ENCODE results near the gene KRTAP19-5.

KRTAP19-5 gene

GRCh38 chr21:30491963-30492428 is 9.9 kb downstream of the KRTAP19-5 start, which contains the start of gene KRTAP19-3:
Gene KRTAP19-3, minus strand, starts transcription at chr21:30492013. Its CDS starts 56 bp downstream, at chr21:30491957.
- TF ChIP-seq, protein P1, sequence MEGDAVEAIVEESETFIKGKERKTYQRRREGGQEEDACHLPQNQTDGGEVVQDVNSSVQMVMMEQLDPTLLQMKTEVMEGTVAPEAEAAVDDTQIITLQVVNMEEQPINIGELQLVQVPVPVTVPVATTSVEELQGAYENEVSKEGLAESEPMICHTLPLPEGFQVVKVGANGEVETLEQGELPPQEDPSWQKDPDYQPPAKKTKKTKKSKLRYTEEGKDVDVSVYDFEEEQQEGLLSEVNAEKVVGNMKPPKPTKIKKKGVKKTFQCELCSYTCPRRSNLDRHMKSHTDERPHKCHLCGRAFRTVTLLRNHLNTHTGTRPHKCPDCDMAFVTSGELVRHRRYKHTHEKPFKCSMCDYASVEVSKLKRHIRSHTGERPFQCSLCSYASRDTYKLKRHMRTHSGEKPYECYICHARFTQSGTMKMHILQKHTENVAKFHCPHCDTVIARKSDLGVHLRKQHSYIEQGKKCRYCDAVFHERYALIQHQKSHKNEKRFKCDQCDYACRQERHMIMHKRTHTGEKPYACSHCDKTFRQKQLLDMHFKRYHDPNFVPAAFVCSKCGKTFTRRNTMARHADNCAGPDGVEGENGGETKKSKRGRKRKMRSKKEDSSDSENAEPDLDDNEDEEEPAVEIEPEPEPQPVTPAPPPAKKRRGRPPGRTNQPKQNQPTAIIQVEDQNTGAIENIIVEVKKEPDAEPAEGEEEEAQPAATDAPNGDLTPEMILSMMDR (conservative IDR thresholded peaks at IDR 0.05; ENCODE audit: low read depth) = no peak
- no peak for DNase-seq (ENCODE audit: low spot score)
- POLR2A ChIA-PET (ENCODE audit: low non-redundant PET) = no interaction called here
- CTCF ChIA-PET = no interaction called here
- H3K27ac ChIP-seq = no peak within 1 kb of the TSS

DNA sequence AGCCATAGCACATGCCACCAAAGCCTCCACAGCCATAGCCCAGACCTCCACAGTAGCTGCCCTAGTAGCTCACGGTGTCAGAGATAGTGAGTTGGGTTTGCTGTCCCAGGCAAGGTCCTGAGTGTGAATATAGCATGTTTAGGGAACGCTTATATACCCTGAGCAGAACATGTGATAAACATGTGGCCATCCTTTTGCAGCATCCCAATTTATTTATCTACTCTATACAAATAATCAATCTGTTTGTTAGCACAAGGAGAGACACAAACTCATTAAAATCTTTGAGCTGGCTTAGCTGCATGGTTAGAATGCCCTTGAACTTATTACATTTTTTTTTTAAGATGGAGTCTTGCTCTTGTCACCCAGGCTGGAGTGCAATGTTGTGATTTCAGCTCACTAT is 14.6 kb downstream of the KRTAP19-5 start, which contains the start of gene KRTAP19-2:
Gene KRTAP19-2 (minus strand): TSS at position 101 of the 400 bp plus-strand sequence. CDS start 88 bp downstream, at position 13.
- POLR2A ChIA-PET (ENCODE audit: low non-redundant PET) = no interaction called here
- no peak for DNase-seq (ENCODE audit: low spot score)
- TF ChIP-seq, protein P1 (conservative IDR thresholded peaks at IDR 0.05; ENCODE audit: low read depth) = no peak
- CTCF ChIA-PET = interaction anchor here (0.6 kb wide), 1 partner anchor 244 kb away, joined by 4 read pairs; no protein-coding TSS in a partner anchor
- no peak within 1 kb of the TSS for H3K27ac ChIP-seq

DNA sequence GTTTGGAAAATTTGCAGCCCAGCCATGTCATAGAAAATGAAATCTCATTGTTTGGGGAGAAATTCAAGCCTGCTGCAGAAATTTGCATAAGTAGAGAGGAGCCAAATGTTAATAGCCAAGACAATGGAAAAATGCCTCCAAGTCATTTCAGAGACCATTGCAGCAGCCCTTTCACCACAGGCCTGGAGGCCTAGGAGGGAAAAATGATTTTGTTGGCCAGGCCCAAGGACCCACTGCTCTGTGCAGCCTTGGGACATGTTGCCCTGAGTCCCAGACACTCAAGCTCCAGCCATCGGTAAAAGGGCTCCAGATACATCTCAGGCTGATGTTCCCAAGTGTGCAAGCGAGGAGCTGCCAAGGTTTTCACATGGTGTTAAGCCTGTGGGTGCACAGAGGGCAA is 15.8 kb downstream of the KRTAP19-5 start:
- no peak overlapping the region for H3K27ac ChIP-seq
- TF ChIP-seq, protein P1 (conservative IDR thresholded peaks at IDR 0.05; ENCODE audit: low read depth) = no peak
- no peak for DNase-seq (ENCODE audit: low spot score)
- POLR2A ChIA-PET (ENCODE audit: low non-redundant PET) = no interaction called here
- CTCF ChIA-PET = no interaction called here

GRCh38 chr21:30482130-30482529 is 19.8 kb downstream of the KRTAP19-5 start:
- ChIA-PET POLR2A (ENCODE audit: low non-redundant PET) (no interaction called here), CTCF (interaction anchor here (0.9 kb wide), 1 partner anchor 35 kb away, joined by 4 read pairs; no protein-coding TSS in a partner anchor)
- TF ChIP-seq, protein P1 (conservative IDR thresholded peaks at IDR 0.05; ENCODE audit: low read depth) = no peak
- peak; percentile 23 for DNase-seq (ENCODE audit: low spot score)
- no peak overlapping the region for H3K27ac ChIP-seq

- POLR2A ChIA-PET (ENCODE audit: low non-redundant PET) = interaction anchor here (0.7 kb wide), 1 partner anchor 1323 kb away, joined by 3 read pairs; no protein-coding TSS in a partner anchor
- TF ChIP-seq, protein P1 (conservative IDR thresholded peaks at IDR 0.05; ENCODE audit: low read depth) = no peak
- CTCF ChIA-PET = no interaction called here
- H3K27ac ChIP-seq = no peak within 1 kb of the TSS
- DNase-seq (ENCODE audit: low spot score) = no peak
Observed at GRCh38 chr21:30480145-30480544, 21.8 kb downstream of the KRTAP19-5 start, which contains the start of gene KRTAP19-1. Gene KRTAP19-1, minus strand, starts transcription at chr21:30480367. Its CDS starts 50 bp downstream, at chr21:30480317.

DNA sequence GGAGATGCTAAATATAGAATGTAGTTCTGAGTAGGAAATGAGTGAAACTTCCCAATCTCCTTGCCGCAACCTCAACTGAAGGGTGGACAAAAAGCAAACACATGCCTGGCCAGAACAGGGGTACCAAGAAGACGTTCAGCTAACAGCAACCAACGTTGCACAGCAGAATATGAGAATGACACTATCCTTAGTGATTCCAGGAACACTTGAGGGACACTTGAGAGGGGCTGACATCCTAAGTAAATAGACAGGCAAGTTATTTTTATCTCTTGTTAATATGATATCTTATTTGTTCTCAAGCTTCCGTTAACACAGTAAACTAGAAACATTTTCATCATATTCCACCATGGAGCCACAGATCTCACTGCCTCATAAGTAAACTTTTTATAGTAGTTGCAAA is 22.7 kb downstream of the KRTAP19-5 start:
- TF ChIP-seq, protein P1 (conservative IDR thresholded peaks at IDR 0.05; ENCODE audit: low read depth) = no peak
- CTCF ChIA-PET = interaction anchor here (0.6 kb wide), 1 partner anchor 27 kb away, joined by 3 read pairs; no protein-coding TSS in a partner anchor
- no peak for DNase-seq (ENCODE audit: low spot score)
- POLR2A ChIA-PET (ENCODE audit: low non-redundant PET) = no interaction called here
- no peak overlapping the region for H3K27ac ChIP-seq
